K562 (cell line): ENCODE data around the gene AP4S1. TPM values are rescaled to one million over a fixed set of nuclear protein-coding genes. Genes with fewer than 3 reads are reported as not detected.

Experiments
- ATAC-seq: fragments of 200-7000 bp; cut with Tn5 transposase; 3 replicates; pipeline ENCODE4 v1.9.1; 2020; ENCODE audit warnings: moderate library complexity
- BruUV-seq: library from RNA; stranded (reverse); fragments of 400-500 nt; replicated peaks from 2 replicates; lab custom pipeline; 2021; lab: Mats Ljungman, UMichigan
- CTCF ChIA-PET: fragments of 300-600 bp; formaldehyde crosslinking; extraction: SDS; loops from one replicate; lab custom pipeline; 2021; ENCODE audit warnings: low intra/inter-chr PET ratio; lab: Yijun Ruan, JAX
- POLR2A ChIA-PET: fragments of 300-600, 350-650 bp; sonication (Branson Sonifier 250); formaldehyde crosslinking; extraction: SDS; loops from one replicate; lab custom pipeline; 2021; ENCODE audit warnings: antibody characterized with exemption, inconsistent platforms; lab: Yijun Ruan, JAX
- DNase-seq, 4 experiments: peaks; one replicate each; pipeline versions ENCODE4 v3.0.0 to v3.0.0-alpha.2; 2011 to 2018; ENCODE audit warnings: low spot score in 3 of 4, mixed read lengths in 3 of 4; ENCODE audit errors: extremely low read depth in 1 of 4
- FAIRE-seq: peaks from 2 replicates; lab custom pipeline; 2011; peaks lifted over from hg19 to GRCh38; lab: Jason Lieb, UNC
- H2AFZ ChIP-seq: 2 replicates; pipeline ENCODE4 v1.6.0; 2011; ENCODE audit warnings: low read depth, low read length, control low read depth, inconsistent platforms
- H3K27ac ChIP-seq: fragments of 200-600 bp; 3 replicates; pipeline ENCODE4 v1.8.0; 2011; ENCODE audit warnings: low read depth, mild to moderate bottlenecking, control low read depth, inconsistent platforms, low read length, moderate library complexity, mixed read lengths; ENCODE audit errors: extremely low read depth
- H3K27me3 ChIP-seq, 2 experiments: fragments of 300-600 bp in 1 of 2; 2 replicates in 1 of 2; 3 replicates in 1 of 2; pipeline versions ENCODE4 v1.6.0 to v1.8.0; 2011; ENCODE audit warnings: inconsistent platforms in 2 of 2, low read length in 2 of 2, mild to moderate bottlenecking in 1 of 2, mixed read lengths in 1 of 2, moderate library complexity in 1 of 2; ENCODE audit not compliant: control insufficient read depth in 2 of 2, insufficient read depth in 2 of 2
- H3K36me3 ChIP-seq: fragments of 300-600 bp; 3 replicates; pipeline ENCODE4 v1.8.0; 2011; ENCODE audit warnings: mild to moderate bottlenecking, low read length, inconsistent platforms; ENCODE audit not compliant: control insufficient read depth, insufficient read depth
- H3K4me1 ChIP-seq, 2 experiments: fragments of 200-600 bp in 1 of 2; replicated peaks in 1 of 2; 2 replicates in 1 of 2; 3 replicates in 1 of 2; pipeline versions ENCODE4 v1.5.1 to v1.8.0; 2011; ENCODE audit warnings: inconsistent platforms in 2 of 2, low read length in 2 of 2, mild to moderate bottlenecking in 1 of 2, mixed read lengths in 1 of 2, moderate library complexity in 1 of 2; ENCODE audit not compliant: control insufficient read depth in 2 of 2, insufficient read depth in 2 of 2
- H3K4me2 ChIP-seq: 2 replicates; pipeline ENCODE4 v1.6.1; 2011; ENCODE audit warnings: low read length, control low read depth, inconsistent platforms, mixed read lengths; ENCODE audit not compliant: insufficient read depth
- H3K4me3 ChIP-seq: fragments of 200-600 bp; sonication (generic), shearing (Covaris generic); 2 replicates; pipeline ENCODE4 v1.5.1; 2016; ENCODE audit warnings: control low read depth, inconsistent platforms
- H3K79me2 ChIP-seq: fragments of 200-600 bp; 3 replicates; pipeline ENCODE4 v1.8.0; 2011; ENCODE audit warnings: low read length, inconsistent platforms; ENCODE audit not compliant: control insufficient read depth, insufficient read depth
- H3K9ac ChIP-seq, 2 experiments: 2 replicates each; pipeline versions ENCODE4 v1.6.0 to v1.6.1; 2011; ENCODE audit warnings: low read depth in 2 of 2, low read length in 2 of 2, control low read depth in 1 of 2, inconsistent platforms in 1 of 2, mild to moderate bottlenecking in 1 of 2, mixed read lengths in 1 of 2; ENCODE audit not compliant: insufficient read depth in 1 of 2
- H3K9me1 ChIP-seq: one replicate; pipeline ENCODE4 v1.6.0; 2011; ENCODE audit warnings: inconsistent platforms, mild to moderate bottlenecking, low read length, moderate library complexity; ENCODE audit not compliant: control insufficient read depth, insufficient read depth
- H3K9me3 ChIP-seq: replicated peaks from 2 replicates; pipeline ENCODE4 v1.5.1; 2011; ENCODE audit warnings: low read depth, low read length, inconsistent platforms; ENCODE audit not compliant: control insufficient read depth, insufficient read depth
- H4K20me1 ChIP-seq: replicated peaks from 2 replicates; pipeline ENCODE4 v1.6.1; 2011; ENCODE audit warnings: low read length, inconsistent platforms, mixed read lengths; ENCODE audit not compliant: control insufficient read depth, insufficient read depth
- C11orf30 ChIP-seq: fragments of 450-650 bp; IDR thresholded peaks from 2 replicates; pipeline ENCODE4 v1.6.1; 2016; ENCODE audit warnings: low read depth, mild to moderate bottlenecking
- CBFB ChIP-seq: sonication (generic); formaldehyde crosslinking; IDR thresholded peaks from 2 replicates; pipeline ENCODE4 v1.4.0; 2020; ENCODE audit warnings: mild to moderate bottlenecking, missing genetic modification reagents
- CBX2 ChIP-seq: fragments of 200-600 bp; sonication (generic); IDR thresholded peaks from one replicate; pipeline ENCODE4 v1.6.1; 2012; ENCODE audit warnings: mild to moderate bottlenecking, low read length, inconsistent platforms; ENCODE audit not compliant: insufficient read depth, poor library complexity, severe bottlenecking
- CSDE1 ChIP-seq, 2 experiments: fragments of 450-650 bp; IDR thresholded peaks; 2 replicates each; pipeline ENCODE4 v1.6.1; 2016; ENCODE audit warnings: mild to moderate bottlenecking in 1 of 2
- DDX20 ChIP-seq: fragments of 450-650 bp; IDR thresholded peaks from 2 replicates; pipeline ENCODE4 v1.6.1; 2016; ENCODE audit warnings: missing genetic modification characterization, low read depth, mild to moderate bottlenecking, missing compliant biosample characterization, moderate library complexity
- DIDO1 ChIP-seq: fragments of 450-650 bp; IDR thresholded peaks from 2 replicates; pipeline ENCODE4 v1.6.1; 2016; ENCODE audit warnings: low read depth, missing biosample characterization, missing genetic modification characterization
- ELF2 ChIP-seq: fragments of 250-450 bp; sonication (Bioruptor Pico); IDR thresholded peaks from 2 replicates; pipeline ENCODE4 v1.5.0; 2021; ENCODE audit warnings: mild to moderate bottlenecking
- ETS2 ChIP-seq: IDR thresholded peaks from 2 replicates; pipeline ENCODE4 v1.6.1; 2016; ENCODE audit warnings: borderline replicate concordance, missing genetic modification characterization, mild to moderate bottlenecking, moderate library complexity, missing compliant biosample characterization; ENCODE audit not compliant: poor library complexity, severe bottlenecking
- SAFB ChIP-seq: fragments of 200-400 bp; formaldehyde crosslinking; IDR thresholded peaks from 2 replicates; pipeline ENCODE4 v1.6.1; 2017; ENCODE audit warnings: low read depth, low read length, borderline replicate concordance
- SP2 ChIP-seq: IDR thresholded peaks from 2 replicates; pipeline ENCODE4 v1.6.1; 2011; ENCODE audit warnings: mild to moderate bottlenecking, low read depth, low read length, moderate library complexity; ENCODE audit not compliant: poor library complexity, severe bottlenecking; ENCODE audit errors: extremely low read depth
- TSHZ1 ChIP-seq: fragments of 250-450 bp; sonication (Bioruptor Pico); IDR thresholded peaks from 2 replicates; pipeline ENCODE4 v1.4.0; 2020; ENCODE audit warnings: mild to moderate bottlenecking, moderate library complexity
- XRCC3 ChIP-seq: fragments of 450-650 bp; IDR thresholded peaks from 2 replicates; pipeline ENCODE4 v1.6.1; 2017; ENCODE audit warnings: mild to moderate bottlenecking, moderate library complexity
- ZBTB7A ChIP-seq: IDR thresholded peaks from 2 replicates; pipeline ENCODE4 v1.6.1; 2011; ENCODE audit warnings: low read depth, mild to moderate bottlenecking, low read length, moderate library complexity, borderline replicate concordance; ENCODE audit not compliant: control insufficient read depth
- ZKSCAN3 ChIP-seq: fragments of 250-450 bp; sonication (Bioruptor Pico); IDR thresholded peaks from 2 replicates; pipeline ENCODE4 v1.4.0; 2020
- WGBS: fragments of 100-300 bp; shearing (Covaris generic); methylation state at CpG from one replicate; pipeline ENCODE4 v1.1.6; 2016; ENCODE audit warnings: low coverage, mixed read lengths; ENCODE audit not compliant: insufficient coverage; ENCODE audit errors: missing lambda C conversion rate; 5-methylcytosine and 5-hydroxymethylcytosine counted together
- in situ Hi-C: fragments of 300-500 bp; cut with MboI; formaldehyde crosslinking; loops from 4 replicates; pipeline ENCODE4 v1.15.0; 2018; ENCODE audit warnings: inconsistent platforms, mixed read lengths
- intact Hi-C: fragments of 100-400 bp; cut with micrococcal nuclease; formaldehyde crosslinking; loops from 2 replicates; pipeline ENCODE4 v1.14.2; 2022
- polyA plus RNA-seq, 8 experiments: library from polyadenylated mRNA; depleted of rRNA in 4 of 8; stranded (reverse) in 5 of 8; unstranded in 3 of 8; fragments of >200 nt; fragmentation: Nextera tagmentation in 2 of 8; fragmentation: Illumina TruSeq in 1 of 8; extraction: Ambion mirVana in 2 of 8; extraction: Trizol in 1 of 8; gene quantifications; 2 replicates each; pipeline versions ENCODE4 v1.2.1 to v1.2.3, GENCODE V29; 2011 to 2014; ENCODE audit warnings: inconsistent platforms in 1 of 8, missing spikeins in 1 of 8
- total RNA-seq, 7 experiments: library from RNA; depleted of rRNA in 6 of 7; stranded (reverse); fragments of >200 nt in 6 of 7; fragmentation: Illumina TruSeq in 2 of 7; extraction: Trizol in 2 of 7; gene quantifications; 2 replicates each; pipeline versions ENCODE4 v1.2.1 to v1.2.3, GENCODE V29; 2011 to 2021; ENCODE audit warnings: low replicate concordance in 1 of 7
- TF ChIP-seq, protein P1 (sequence below): IDR thresholded peaks from 3 replicates; pipeline ENCODE4 v1.6.1; 2011; ENCODE audit warnings: borderline replicate concordance, mild to moderate bottlenecking; ENCODE audit not compliant: insufficient read length, insufficient read depth
- TF ChIP-seq, protein P2 (sequence below): fragments of 450-650 bp; IDR thresholded peaks from 2 replicates; pipeline ENCODE4 v1.7.1; 2018; ENCODE audit warnings: mild to moderate bottlenecking, low read depth; ENCODE audit not compliant: partially characterized antibody

Gene AP4S1
- total and polyA plus RNA-seq, 9 of the 15 experiments (the other 6 are each of a cell fraction or from before 2014, with no cell fraction given): 3.7 to 7.8 (median 5.9) TPM

GRCh38 chr14:31069343-31069742 lies 43.9 kb downstream of the AP4S1 start:
- FAIRE-seq (no peak), DNase-seq (no peak), ATAC-seq (no peak)
- Histone ChIP-seq H3K9ac (no peak overlapping the region), H3K4me1 (peaks cover 0 to 7% of the 10 kb centered on the region in 2 experiments; a peak in 1 of 5 replicates), H3K79me2 (no peaks in the 10 kb centered on the region), H3K27me3 (no peaks in the 10 kb centered on the region), H4K20me1 (no peaks in the 10 kb centered on the region), H3K27ac (no peak overlapping the region), H3K4me2 (no peak overlapping the region), H3K36me3 (no peaks in the 10 kb centered on the region), H3K9me3 (no peaks in the 10 kb centered on the region), H3K9me1 (no peaks in the 10 kb centered on the region), H2AFZ (no peak overlapping the region), H3K4me3 (no peak overlapping the region)
- intact Hi-C loops (no loop called here), in situ Hi-C loops (no loop called here)
- CTCF ChIA-PET: no interaction called here
- 79% methylated on average over 3 of the region's 3 CpGs for WGBS
- no TSS peak for BruUV-seq
- POLR2A ChIA-PET: interaction anchor here (1.1 to 1.2 kb wide), 2 partner anchors 8 to 10 kb away, joined by 4 read pairs; no protein-coding TSS in a partner anchor
- no peak for TF ChIP-seq ZKSCAN3 (CRISPR knock-in tag)
- TF ChIP-seq SP2: no peak
- no peak for TF ChIP-seq ELF2 (CRISPR knock-in tag)
- TF ChIP-seq TSHZ1 (CRISPR knock-in tag): no peak
- TF ChIP-seq, protein P1, sequence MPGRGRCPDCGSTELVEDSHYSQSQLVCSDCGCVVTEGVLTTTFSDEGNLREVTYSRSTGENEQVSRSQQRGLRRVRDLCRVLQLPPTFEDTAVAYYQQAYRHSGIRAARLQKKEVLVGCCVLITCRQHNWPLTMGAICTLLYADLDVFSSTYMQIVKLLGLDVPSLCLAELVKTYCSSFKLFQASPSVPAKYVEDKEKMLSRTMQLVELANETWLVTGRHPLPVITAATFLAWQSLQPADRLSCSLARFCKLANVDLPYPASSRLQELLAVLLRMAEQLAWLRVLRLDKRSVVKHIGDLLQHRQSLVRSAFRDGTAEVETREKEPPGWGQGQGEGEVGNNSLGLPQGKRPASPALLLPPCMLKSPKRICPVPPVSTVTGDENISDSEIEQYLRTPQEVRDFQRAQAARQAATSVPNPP: no peak
- TF ChIP-seq, protein P2, sequence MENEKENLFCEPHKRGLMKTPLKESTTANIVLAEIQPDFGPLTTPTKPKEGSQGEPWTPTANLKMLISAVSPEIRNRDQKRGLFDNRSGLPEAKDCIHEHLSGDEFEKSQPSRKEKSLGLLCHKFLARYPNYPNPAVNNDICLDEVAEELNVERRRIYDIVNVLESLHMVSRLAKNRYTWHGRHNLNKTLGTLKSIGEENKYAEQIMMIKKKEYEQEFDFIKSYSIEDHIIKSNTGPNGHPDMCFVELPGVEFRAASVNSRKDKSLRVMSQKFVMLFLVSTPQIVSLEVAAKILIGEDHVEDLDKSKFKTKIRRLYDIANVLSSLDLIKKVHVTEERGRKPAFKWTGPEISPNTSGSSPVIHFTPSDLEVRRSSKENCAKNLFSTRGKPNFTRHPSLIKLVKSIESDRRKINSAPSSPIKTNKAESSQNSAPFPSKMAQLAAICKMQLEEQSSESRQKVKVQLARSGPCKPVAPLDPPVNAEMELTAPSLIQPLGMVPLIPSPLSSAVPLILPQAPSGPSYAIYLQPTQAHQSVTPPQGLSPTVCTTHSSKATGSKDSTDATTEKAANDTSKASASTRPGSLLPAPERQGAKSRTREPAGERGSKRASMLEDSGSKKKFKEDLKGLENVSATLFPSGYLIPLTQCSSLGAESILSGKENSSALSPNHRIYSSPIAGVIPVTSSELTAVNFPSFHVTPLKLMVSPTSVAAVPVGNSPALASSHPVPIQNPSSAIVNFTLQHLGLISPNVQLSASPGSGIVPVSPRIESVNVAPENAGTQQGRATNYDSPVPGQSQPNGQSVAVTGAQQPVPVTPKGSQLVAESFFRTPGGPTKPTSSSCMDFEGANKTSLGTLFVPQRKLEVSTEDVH: no peak
- TF ChIP-seq SAFB: no peak
- no peak for TF ChIP-seq DDX20 (tag)
- no peak for TF ChIP-seq ETS2 (tag)
- TF ChIP-seq CBX2: no peak
- peak; percentile 71; the same call in 1 of the 2 replicates for TF ChIP-seq C11orf30
- no peak for TF ChIP-seq XRCC3
- TF ChIP-seq DIDO1 (tag): no peak
- no peak for TF ChIP-seq CBFB (CRISPR knock-in tag)
- TF ChIP-seq ZBTB7A: no peak
- no peak for TF ChIP-seq CSDE1 (IDR thresholded peaks at IDR 0.05)
